AG09309 (cell line): ENCODE measurements around the gene THY1.

ENCODE experiments used
- DNase-seq: peaks from one replicate; pipeline ENCODE4 v3.0.0-alpha.2; 2010; ENCODE audit warnings: low read depth
- H3K4me3 ChIP-seq: 2 replicates; pipeline ENCODE4 v1.5.1; 2011; ENCODE audit warnings: mild to moderate bottlenecking, low read depth, low read length, moderate library complexity; ENCODE audit not compliant: control insufficient read depth
- CTCF ChIP-seq: IDR thresholded peaks from 2 replicates; pipeline ENCODE4 v1.5.1; 2011; ENCODE audit warnings: mild to moderate bottlenecking, low read depth, low read length, inconsistent platforms; ENCODE audit not compliant: insufficient read depth, control insufficient read depth; ENCODE audit errors: missing control alignments

The THY1 gene

GRCh38 chr11:119450590-119451326 is 27.8 kb upstream of the THY1 start:
- H3K4me3 ChIP-seq: no peak overlapping the region
- no peak for DNase-seq
- TF ChIP-seq CTCF: no peak

- TF ChIP-seq CTCF: no peak
- DNase-seq: no peak
- no peak overlapping the region for H3K4me3 ChIP-seq
Measured at GRCh38 chr11:119449498-119449897, 26.5 kb upstream of the THY1 start.

GRCh38 chr11:119448380-119448779 is 25.4 kb upstream of the THY1 start:
- no peak for DNase-seq
- no peak for TF ChIP-seq CTCF
- H3K4me3 ChIP-seq: no peak overlapping the region

- DNase-seq: no peak
- TF ChIP-seq CTCF: no peak
- no peak overlapping the region for H3K4me3 ChIP-seq
Measured at GRCh38 chr11:119447664-119448242, 24.8 kb upstream of the THY1 start.

- H3K4me3 ChIP-seq: no peak overlapping the region
- DNase-seq: no peak
- no peak for TF ChIP-seq CTCF
Measured at GRCh38 chr11:119446871-119447663, 24.1 kb upstream of the THY1 start.

GRCh38 chr11:119446434-119446833 is 23.5 kb upstream of the THY1 start:
- no peak for DNase-seq
- no peak for TF ChIP-seq CTCF

More at GRCh38 chr11:119446434-119446833, 23.5 kb upstream of the THY1 start:
- H3K4me3 ChIP-seq: no peak overlapping the region
